ENCODE data around the gene FOXP1. TPM values are rescaled to one million over a fixed set of nuclear protein-coding genes. Genes with fewer than 3 reads are reported as not detected.

Gene FOXP1
- total and polyA plus RNA-seq, 2 of the 13 experiments (the other 11 are each of a cell fraction or from before 2014, with no cell fraction given) = 40.4 to 59.0 TPM

DNA sequence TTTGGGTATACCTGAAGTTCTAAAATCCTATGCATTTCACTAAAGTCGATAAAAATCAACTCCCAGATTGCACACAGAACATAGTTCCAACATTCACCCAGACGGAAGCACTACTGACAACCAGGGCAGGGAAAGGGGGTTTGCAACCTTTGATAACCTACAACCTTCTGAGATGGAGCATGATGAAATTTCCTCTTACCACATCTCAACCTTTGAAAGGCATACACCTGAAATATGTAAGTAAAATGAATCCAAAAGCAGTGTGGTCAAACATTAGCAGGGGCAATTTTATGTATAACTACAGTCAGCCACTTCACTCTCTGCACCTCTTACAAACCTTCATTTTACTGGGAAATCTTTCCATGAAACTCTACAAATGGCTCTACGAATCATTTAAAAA lies 184.1 kb downstream of the FOXP1 start (continued):
- TF ChIP-seq SOX13 (IDR thresholded peaks at IDR 0.05) = no peak
- no peak for TF ChIP-seq SOX13 (CRISPR knock-in tag; conservative IDR thresholded peaks at IDR 0.05 in 1 of 2, IDR thresholded peaks at IDR 0.05 in 1 of 2)
- TF ChIP-seq RFX5 (IDR thresholded peaks at IDR 0.05; ENCODE audit: low read depth, low read length) = no peak
- no peak for TF ChIP-seq YEATS4 (CRISPR knock-in tag; IDR thresholded peaks at IDR 0.05; ENCODE audit: borderline replicate concordance)
- TF ChIP-seq TOE1 (CRISPR knock-in tag; IDR thresholded peaks at IDR 0.05) = no peak
- TF ChIP-seq EP300 (IDR thresholded peaks at IDR 0.05; ENCODE audit: low read depth in 2 of 2, low read length in 2 of 2) = peak in 1 of 2 experiments; percentile 71; a peak in 1 of 4 replicates
- no peak for TF ChIP-seq EP300 (CRISPR knock-in tag; IDR thresholded peaks at IDR 0.05; ENCODE audit: borderline replicate concordance)
- peak; percentile 68 for TF ChIP-seq HNF4A (CRISPR knock-in tag; IDR thresholded peaks at IDR 0.05)
- no peak for TF ChIP-seq MIXL1 (CRISPR knock-in tag; IDR thresholded peaks at IDR 0.05)
- TF ChIP-seq, protein P1, sequence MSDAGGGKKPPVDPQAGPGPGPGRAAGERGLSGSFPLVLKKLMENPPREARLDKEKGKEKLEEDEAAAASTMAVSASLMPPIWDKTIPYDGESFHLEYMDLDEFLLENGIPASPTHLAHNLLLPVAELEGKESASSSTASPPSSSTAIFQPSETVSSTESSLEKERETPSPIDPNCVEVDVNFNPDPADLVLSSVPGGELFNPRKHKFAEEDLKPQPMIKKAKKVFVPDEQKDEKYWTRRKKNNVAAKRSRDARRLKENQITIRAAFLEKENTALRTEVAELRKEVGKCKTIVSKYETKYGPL (CRISPR knock-in tag; IDR thresholded peaks at IDR 0.05) = no peak
- TF ChIP-seq RXRA (CRISPR knock-in tag; IDR thresholded peaks at IDR 0.05) = no peak

DNA sequence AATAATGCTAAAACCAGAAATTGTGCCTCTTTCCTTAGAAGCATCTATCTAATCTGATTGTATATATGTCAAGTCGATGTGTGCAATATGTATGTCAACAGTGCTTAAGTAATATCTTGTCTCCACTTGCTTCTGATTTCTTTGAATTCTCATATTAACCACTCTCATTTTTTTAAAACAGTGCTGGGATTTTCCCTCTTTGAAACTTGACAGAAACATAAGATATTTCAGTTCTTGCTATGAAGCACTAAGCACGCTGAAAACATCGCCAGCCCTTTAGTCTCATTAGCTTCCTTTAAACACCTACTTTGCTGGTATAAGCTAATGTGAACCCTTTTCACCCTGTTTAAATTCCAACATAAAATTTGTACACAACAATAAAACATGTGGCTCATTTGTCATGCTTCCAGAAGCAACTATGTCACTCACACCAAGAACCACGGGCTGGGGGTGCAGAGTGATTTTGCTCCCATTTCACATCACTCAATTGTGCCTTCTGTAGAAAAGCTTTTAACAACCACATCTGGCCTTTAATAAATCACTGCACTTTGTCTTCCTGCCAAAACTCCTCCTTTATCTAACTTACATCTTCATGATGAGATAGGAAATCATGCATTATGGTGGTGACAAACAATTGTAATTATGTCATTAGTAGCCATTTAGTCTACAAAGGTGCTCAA lies 185.2 kb downstream of the FOXP1 start:
- intact Hi-C loops (cut with micrococcal nuclease; ENCODE audit: unreplicated experiment) = loop anchor here (5.0 to 10.0 kb wide), 2 partner anchors 184 to 387 kb away; partner anchors contain the start of genes FOXP1 and PROK2
- CTCF ChIA-PET (ENCODE audit: low intra/inter-chr PET ratio, low total read pairs) = no interaction called here
- H3K9me3 ChIP-seq (ENCODE audit: low read length) = no peaks in the 10 kb centered on the region
- H3K36me3 ChIP-seq (replicated peaks in 1 of 2; ENCODE audit: control insufficient read depth in 1 of 2, insufficient read depth in 2 of 2, low read length in 2 of 2) = no peaks in the 10 kb centered on the region
- peaks cover 60% of the 10 kb centered on the region for H3K4me1 ChIP-seq (ENCODE audit: insufficient read depth, low read length)
- H3K9ac ChIP-seq (ENCODE audit: insufficient read depth, low read depth, low read length) = no peak overlapping the region
- no peaks in the 10 kb centered on the region; the same call in 1 of the 2 replicates for H4K20me1 ChIP-seq (ENCODE audit: insufficient read depth, low read length)
- DNase-seq (ENCODE audit: low spot score) = no peak
- POLR2A ChIA-PET = no interaction called here
- in situ Hi-C loops (cut with HindIII; ENCODE audit: extremely low pct_ligation_motif_present, low pct_unique_long_range_greater_than_20kb) = no loop called here
- FAIRE-seq = no peak
- H3K27ac ChIP-seq (ENCODE audit: extremely low read length, insufficient read depth, low read length) = no peak overlapping the region
- no TSS peak for BruUV-seq (replicated peaks)
- H3K27me3 ChIP-seq (ENCODE audit: control insufficient read depth in 1 of 2, insufficient read depth in 2 of 2, low read length in 2 of 2) = no peaks in the 10 kb centered on the region
- H3K4me3 ChIP-seq (replicated peaks in 1 of 3; ENCODE audit: insufficient read depth in 1 of 3, low read depth in 2 of 3, low read length in 3 of 3) = no peak overlapping the region
- H3K4me2 ChIP-seq (ENCODE audit: low read depth, low read length) = no peak overlapping the region
- H3K79me2 ChIP-seq (ENCODE audit: insufficient read depth, low read length) = peaks cover 12% of the 10 kb centered on the region
- WGBS (ENCODE audit: low lambda C conversion rate) = 86% methylated on average over 4 of the region's 4 CpGs
- no peak for TF ChIP-seq FOXO1 (CRISPR knock-in tag; IDR thresholded peaks at IDR 0.05)
- TF ChIP-seq RBM22 (optimal IDR thresholded peaks at IDR 0.05; ENCODE audit: low read length) = no peak
- H2AFZ ChIP-seq (ENCODE audit: low read length) = no peak overlapping the region
- ATAC-seq = no peak
